Suprapubic skin (tissue), 4 donors: Measurements from ENCODE around the gene B3GNT9. TPM values are rescaled to one million over a fixed set of nuclear protein-coding genes. Genes with fewer than 3 reads are reported as not detected.

ENCODE experiments used
- DNase-seq, 2 donors: peaks; one replicate each; pipeline ENCODE4 v3.0.0-alpha.2; 2019; ENCODE audit warnings: low spot score in 2 of 2
- H3K27ac ChIP-seq: fragments of 200-600 bp; sonication (generic); one replicate; pipeline ENCODE4 v1.5.1; 2019
- H3K27me3 ChIP-seq: fragments of 200-600 bp; sonication (generic); one replicate; pipeline ENCODE4 v1.5.1; 2019
- H3K36me3 ChIP-seq: fragments of 200-600 bp; sonication (generic); one replicate; pipeline ENCODE4 v1.5.1; 2019
- H3K4me1 ChIP-seq: fragments of 200-600 bp; sonication (generic); one replicate; pipeline ENCODE4 v1.5.1; 2019
- H3K4me3 ChIP-seq: fragments of 200-600 bp; sonication (generic); one replicate; pipeline ENCODE4 v1.5.1; 2019; ENCODE audit warnings: mild to moderate bottlenecking
- H3K9me3 ChIP-seq: fragments of 200-600 bp; sonication (generic); one replicate; pipeline ENCODE4 v1.5.1; 2019
- EP300 ChIP-seq: sonication (generic); formaldehyde crosslinking; IDR thresholded peaks from one replicate; pipeline ENCODE4 v1.6.1; 2017; ENCODE audit warnings: antibody characterized with exemption
- POLR2A ChIP-seq, 2 donors: fragments of 450-650 bp; IDR thresholded peaks; one replicate each; pipeline ENCODE4 v1.6.1; 2017; ENCODE audit warnings: antibody characterized with exemption in 2 of 2, mild to moderate bottlenecking in 2 of 2, moderate library complexity in 2 of 2
- POLR2AphosphoS5 ChIP-seq, 3 donors: sonication (generic); formaldehyde crosslinking; IDR thresholded peaks; one replicate each; pipeline ENCODE4 v1.6.1; 2017; ENCODE audit warnings: antibody characterized with exemption in 3 of 3
- WGBS: methylation state at CpG from one replicate; pipeline ENCODE4 v1.1.5; 2018; 5-methylcytosine and 5-hydroxymethylcytosine counted together
- total RNA-seq, 4 donors: library from RNA; depleted of rRNA; stranded (reverse); fragments of >200 nt; gene quantifications; one replicate each; pipeline ENCODE4 v1.1.0, GENCODE V29; 2016
- TF ChIP-seq, protein P1 (sequence below), 2 donors: fragments of 200-600 bp in 1 of 2; fragments of 450-650 bp in 1 of 2; sonication (generic) in 1 of 2; IDR thresholded peaks; one replicate each; pipeline ENCODE4 v1.5.1; 2016 to 2019; ENCODE audit warnings: antibody characterized with exemption in 2 of 2, mild to moderate bottlenecking in 1 of 2, moderate library complexity in 1 of 2

Gene B3GNT9
- total RNA-seq, 4 donors from 2014 or later = 7.5 to 9.7 (median 9.0) TPM

- no peaks in the 10 kb centered on the region for H3K27me3 ChIP-seq
- H3K27ac ChIP-seq = no peak within 1 kb of the TSS
- no peaks in the 10 kb centered on the region for H3K9me3 ChIP-seq
- peaks cover 13% of the 10 kb centered on the region for H3K36me3 ChIP-seq
- H3K4me3 ChIP-seq = no peak within 1 kb of the TSS
- no peak for DNase-seq
- whole genome bisulfite sequencing = 44% methylated on average over 5 of the region's 6 CpGs
- H3K4me1 ChIP-seq = peaks cover 37% of the 10 kb centered on the region
- TF ChIP-seq POLR2A (IDR thresholded peaks at IDR 0.05) (no peak), POLR2AphosphoS5 (IDR thresholded peaks at IDR 0.05) (no peak), EP300 (no peak)
- TF ChIP-seq, protein P1, sequence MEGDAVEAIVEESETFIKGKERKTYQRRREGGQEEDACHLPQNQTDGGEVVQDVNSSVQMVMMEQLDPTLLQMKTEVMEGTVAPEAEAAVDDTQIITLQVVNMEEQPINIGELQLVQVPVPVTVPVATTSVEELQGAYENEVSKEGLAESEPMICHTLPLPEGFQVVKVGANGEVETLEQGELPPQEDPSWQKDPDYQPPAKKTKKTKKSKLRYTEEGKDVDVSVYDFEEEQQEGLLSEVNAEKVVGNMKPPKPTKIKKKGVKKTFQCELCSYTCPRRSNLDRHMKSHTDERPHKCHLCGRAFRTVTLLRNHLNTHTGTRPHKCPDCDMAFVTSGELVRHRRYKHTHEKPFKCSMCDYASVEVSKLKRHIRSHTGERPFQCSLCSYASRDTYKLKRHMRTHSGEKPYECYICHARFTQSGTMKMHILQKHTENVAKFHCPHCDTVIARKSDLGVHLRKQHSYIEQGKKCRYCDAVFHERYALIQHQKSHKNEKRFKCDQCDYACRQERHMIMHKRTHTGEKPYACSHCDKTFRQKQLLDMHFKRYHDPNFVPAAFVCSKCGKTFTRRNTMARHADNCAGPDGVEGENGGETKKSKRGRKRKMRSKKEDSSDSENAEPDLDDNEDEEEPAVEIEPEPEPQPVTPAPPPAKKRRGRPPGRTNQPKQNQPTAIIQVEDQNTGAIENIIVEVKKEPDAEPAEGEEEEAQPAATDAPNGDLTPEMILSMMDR (IDR thresholded peaks at IDR 0.05) = no peak
Observed at GRCh38 chr16:67190041-67190440, 39.2 kb upstream of the B3GNT9 start, which contains the start of gene EXOC3L1. EXOC3L1 (minus strand) TSS chr16:67190136; CDS start chr16:67189676, 460 bp downstream.

- Histone ChIP-seq H3K4me3 (no peak overlapping the region), H3K9me3 (no peaks in the 10 kb centered on the region), H3K36me3 (peaks cover under 1% of the 10 kb centered on the region), H3K4me1 (peaks cover 40% of the 10 kb centered on the region), H3K27me3 (no peaks in the 10 kb centered on the region), H3K27ac (no peak overlapping the region)
- DNase-seq = no peak
- WGBS = 91% methylated on average over 13 of the region's 15 CpGs
- no peak for TF ChIP-seq POLR2A (IDR thresholded peaks at IDR 0.05)
- no peak for TF ChIP-seq POLR2AphosphoS5 (IDR thresholded peaks at IDR 0.05)
- TF ChIP-seq EP300 = no peak
- TF ChIP-seq, protein P1 (IDR thresholded peaks at IDR 0.05) = no peak
Observed at GRCh38 chr16:67188798-67189197, 38.0 kb upstream of the B3GNT9 start.

DNA sequence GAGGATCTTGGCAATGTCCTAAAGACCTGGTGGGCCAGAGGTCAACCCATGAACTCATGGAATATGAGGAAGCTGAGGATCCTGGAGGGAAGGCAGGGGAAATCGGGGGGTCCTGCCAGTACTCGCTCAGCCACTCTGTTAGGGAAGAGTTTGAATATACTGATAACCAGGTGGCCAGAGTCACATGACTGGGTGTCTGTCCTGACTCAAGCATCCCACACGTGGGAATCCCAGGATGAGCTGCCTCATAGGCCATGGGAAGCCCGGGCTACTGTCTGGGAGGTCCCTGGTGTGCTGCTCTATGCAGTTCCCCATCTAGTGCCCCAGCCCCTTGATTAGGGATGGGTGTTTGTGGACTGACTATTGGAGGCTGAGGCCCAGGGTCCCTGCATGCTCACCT, 37.5 kb upstream of the B3GNT9 start:
- Histone ChIP-seq H3K4me1 (peaks cover 36% of the 10 kb centered on the region), H3K27ac (no peak overlapping the region), H3K27me3 (no peaks in the 10 kb centered on the region), H3K4me3 (no peak overlapping the region), H3K9me3 (no peaks in the 10 kb centered on the region), H3K36me3 (no peaks in the 10 kb centered on the region)
- no peak for DNase-seq
- WGBS = 77% methylated on average over 4 of the region's 4 CpGs
- TF ChIP-seq POLR2AphosphoS5 (IDR thresholded peaks at IDR 0.05) (no peak), EP300 (no peak), POLR2A (IDR thresholded peaks at IDR 0.05) (no peak)
- TF ChIP-seq, protein P1 (IDR thresholded peaks at IDR 0.05) = no peak

- Histone ChIP-seq H3K27me3 (no peaks in the 10 kb centered on the region), H3K36me3 (no peaks in the 10 kb centered on the region), H3K27ac (no peak overlapping the region), H3K4me1 (peaks cover 36% of the 10 kb centered on the region), H3K4me3 (no peak overlapping the region), H3K9me3 (no peaks in the 10 kb centered on the region)
- DNase-seq = no peak
- WGBS = 88% methylated on average over 7 of the region's 26 CpGs
- no peak for TF ChIP-seq EP300
Observed at GRCh38 chr16:67187175-67187890, 36.5 kb upstream of the B3GNT9 start.

DNA sequence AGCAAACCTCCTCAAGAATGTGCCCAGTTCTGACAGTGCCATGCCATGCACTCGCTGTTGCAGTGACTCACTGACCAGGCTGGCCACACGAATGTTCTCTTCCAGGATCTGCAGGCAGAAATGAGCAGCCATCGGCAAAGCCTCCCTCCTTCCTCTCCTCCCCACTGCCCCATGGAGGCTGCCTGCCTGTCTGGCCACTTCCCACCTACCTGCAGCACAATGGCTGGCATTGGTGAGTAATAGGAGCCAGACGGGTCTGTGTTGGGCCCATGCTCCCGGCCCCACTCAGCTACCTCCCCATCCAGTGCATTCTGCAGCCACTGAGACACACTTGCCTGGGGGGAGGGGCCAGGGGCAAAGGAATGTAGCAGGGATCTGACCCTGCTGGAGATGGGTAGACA, 35.8 kb upstream of the B3GNT9 start:
- no peak for TF ChIP-seq POLR2A (IDR thresholded peaks at IDR 0.05)
- no peak for TF ChIP-seq EP300
- no peak for TF ChIP-seq POLR2AphosphoS5 (IDR thresholded peaks at IDR 0.05)
- TF ChIP-seq, protein P1 (IDR thresholded peaks at IDR 0.05) = no peak
- Histone ChIP-seq H3K36me3 (no peaks in the 10 kb centered on the region), H3K4me3 (no peak overlapping the region), H3K4me1 (peaks cover 33% of the 10 kb centered on the region), H3K27ac (no peak overlapping the region), H3K9me3 (no peaks in the 10 kb centered on the region), H3K27me3 (no peaks in the 10 kb centered on the region)
- 80% methylated on average over 5 of the region's 5 CpGs for WGBS
- DNase-seq = no peak
